Peyer's patch (tissue), 4 donors: ENCODE data around the gene RXRB.

ENCODE experiments used
- POLR2A ChIP-seq, 2 donors: fragments of 450-650 bp; IDR thresholded peaks; one replicate each; pipeline ENCODE4 v1.5.1; 2017; ENCODE audit warnings: antibody characterized with exemption in 2 of 2, mild to moderate bottlenecking in 2 of 2, moderate library complexity in 2 of 2
- TF ChIP-seq, protein P1 (sequence below), 6 experiments: fragments of 450-650 bp in 4 of 6; fragments of 200-600 bp in 2 of 6; sonication (generic) in 1 of 6; IDR thresholded peaks; one replicate each; pipeline ENCODE4 v1.5.1; 2017 to 2019; ENCODE audit warnings: antibody characterized with exemption in 6 of 6, mild to moderate bottlenecking in 3 of 6, moderate library complexity in 1 of 6

DNA sequence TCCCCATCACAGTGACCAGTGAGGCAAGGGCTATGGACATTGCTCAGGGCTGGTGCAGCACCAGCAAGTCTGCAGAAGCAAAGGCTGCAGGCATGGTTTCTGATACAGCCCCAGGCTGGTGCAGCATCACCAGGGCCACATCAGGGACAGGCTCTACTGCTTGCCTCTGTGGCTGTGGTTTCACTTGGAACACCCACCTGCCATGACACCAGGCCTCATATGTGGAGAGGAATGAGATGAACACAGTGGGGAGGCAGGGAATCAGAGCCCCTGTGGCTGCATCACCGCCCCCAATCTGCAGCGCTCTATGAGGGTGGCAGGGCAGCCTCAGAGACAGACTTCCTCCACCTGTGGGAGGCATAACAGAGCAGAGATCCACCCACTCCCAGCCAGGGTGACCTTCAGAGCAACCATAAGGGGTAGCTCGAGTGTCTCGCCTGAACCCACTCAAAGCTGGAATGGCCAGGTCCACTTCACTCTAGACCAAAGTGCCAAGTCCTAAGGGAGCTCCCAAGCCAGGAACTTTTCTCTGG is 15.7 kb upstream of the RXRB start:
- TF ChIP-seq, protein P1, sequence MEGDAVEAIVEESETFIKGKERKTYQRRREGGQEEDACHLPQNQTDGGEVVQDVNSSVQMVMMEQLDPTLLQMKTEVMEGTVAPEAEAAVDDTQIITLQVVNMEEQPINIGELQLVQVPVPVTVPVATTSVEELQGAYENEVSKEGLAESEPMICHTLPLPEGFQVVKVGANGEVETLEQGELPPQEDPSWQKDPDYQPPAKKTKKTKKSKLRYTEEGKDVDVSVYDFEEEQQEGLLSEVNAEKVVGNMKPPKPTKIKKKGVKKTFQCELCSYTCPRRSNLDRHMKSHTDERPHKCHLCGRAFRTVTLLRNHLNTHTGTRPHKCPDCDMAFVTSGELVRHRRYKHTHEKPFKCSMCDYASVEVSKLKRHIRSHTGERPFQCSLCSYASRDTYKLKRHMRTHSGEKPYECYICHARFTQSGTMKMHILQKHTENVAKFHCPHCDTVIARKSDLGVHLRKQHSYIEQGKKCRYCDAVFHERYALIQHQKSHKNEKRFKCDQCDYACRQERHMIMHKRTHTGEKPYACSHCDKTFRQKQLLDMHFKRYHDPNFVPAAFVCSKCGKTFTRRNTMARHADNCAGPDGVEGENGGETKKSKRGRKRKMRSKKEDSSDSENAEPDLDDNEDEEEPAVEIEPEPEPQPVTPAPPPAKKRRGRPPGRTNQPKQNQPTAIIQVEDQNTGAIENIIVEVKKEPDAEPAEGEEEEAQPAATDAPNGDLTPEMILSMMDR (IDR thresholded peaks at IDR 0.05) = no peak
- no peak for TF ChIP-seq POLR2A (IDR thresholded peaks at IDR 0.05)
